NCI-H69 (cell line): Measurements from ENCODE around the gene APOBEC3C.
A peak's percentile ranks its signal among the peaks of the same experiment; 100 is the strongest.
"Not testable (repeated sequence)": the region's sequence is repeated elsewhere in the genome, so short reads cannot be mapped to it uniquely, and the experiment has no call there.

ENCODE experiments used
- DNase-seq: peaks from one replicate; lab custom pipeline; 2025; lab: John Stamatoyannopoulos, UW

The APOBEC3C gene

DNA sequence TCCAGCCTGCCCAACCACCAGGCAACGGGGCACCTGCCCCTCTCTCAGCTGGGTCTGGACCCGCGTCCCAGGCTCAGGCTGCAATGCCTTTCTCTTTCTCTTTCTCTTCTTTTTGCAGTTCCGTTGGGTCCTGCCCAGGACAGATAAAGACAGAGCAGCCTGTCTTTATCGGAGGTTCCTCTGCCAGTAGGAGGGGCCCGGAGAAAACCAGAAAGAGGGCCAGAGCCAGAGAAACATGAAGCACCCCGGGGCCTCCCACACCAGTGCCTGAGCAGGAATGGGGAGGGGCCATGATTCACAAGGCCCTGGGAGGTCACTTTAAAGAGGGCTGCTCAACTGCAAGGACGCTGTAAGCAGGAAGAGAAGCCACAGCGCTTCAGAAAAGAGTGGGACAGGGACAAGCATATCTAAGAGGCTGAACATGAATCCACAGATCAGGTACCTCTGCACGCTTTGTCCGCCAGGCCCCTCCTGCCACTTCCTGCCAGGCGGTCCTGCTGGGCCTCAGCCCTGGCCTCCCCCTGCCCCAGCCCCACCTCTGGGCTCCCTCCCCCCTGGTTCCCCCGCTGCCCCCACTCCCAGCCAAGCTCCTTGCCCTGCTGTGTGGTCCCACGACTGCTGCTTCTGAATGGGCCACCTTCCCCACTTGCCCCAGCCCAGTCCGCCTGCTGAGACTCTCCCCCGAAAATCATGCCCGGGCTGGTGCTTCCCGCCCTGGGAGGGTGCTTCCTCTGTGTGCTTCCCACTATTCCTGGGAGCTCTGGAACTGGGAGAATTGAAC is at the start of gene APOBEC3C:
TSS of gene APOBEC3C (plus strand) at position 316 of the 781 bp plus-strand sequence. CDS start at position 422, 106 bp downstream.
- DNase-seq, result peak; percentile 36

DNA sequence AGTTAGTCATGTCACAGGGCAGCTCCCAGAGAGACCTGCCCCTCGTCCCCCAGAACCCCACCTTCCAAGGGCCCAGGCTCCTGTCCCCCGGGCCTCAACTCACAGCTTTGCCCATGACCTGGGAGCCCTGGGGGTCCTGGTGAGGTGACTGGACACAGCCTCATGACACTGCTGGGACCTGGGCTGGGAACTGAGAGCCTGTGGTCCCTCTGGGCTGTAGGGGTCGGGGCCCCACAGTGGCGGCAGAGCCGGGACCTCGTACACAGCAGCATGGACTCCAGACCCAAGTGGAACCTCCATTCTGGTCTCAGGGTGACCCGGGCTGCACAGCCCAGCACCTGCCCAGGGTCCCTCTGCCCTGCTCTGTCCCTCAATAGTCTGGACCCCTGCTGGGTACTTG is 49.8 kb upstream of the APOBEC3C start:
- DNase-seq, result no peak

DNA sequence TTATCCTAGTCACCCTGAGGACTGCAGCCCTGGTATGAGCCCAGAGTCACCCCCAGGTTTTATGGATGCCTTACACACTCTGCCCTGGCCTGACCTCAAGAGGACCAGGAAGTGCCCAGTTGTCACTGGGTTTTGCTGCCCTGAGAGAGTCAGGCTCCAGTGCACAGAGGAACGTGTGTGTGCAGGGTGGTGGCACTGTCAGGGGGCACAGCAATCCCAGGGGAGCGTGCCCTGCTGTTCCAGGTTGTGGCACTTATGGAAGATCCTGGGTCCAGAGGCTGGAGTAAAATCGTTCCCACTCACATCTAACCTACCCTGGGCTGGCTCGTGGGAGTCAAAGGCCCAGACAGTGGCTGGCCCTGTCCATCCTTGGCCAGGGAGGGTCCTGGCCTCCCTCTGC is 49.1 kb upstream of the APOBEC3C start:
- DNase-seq, result no peak

DNA sequence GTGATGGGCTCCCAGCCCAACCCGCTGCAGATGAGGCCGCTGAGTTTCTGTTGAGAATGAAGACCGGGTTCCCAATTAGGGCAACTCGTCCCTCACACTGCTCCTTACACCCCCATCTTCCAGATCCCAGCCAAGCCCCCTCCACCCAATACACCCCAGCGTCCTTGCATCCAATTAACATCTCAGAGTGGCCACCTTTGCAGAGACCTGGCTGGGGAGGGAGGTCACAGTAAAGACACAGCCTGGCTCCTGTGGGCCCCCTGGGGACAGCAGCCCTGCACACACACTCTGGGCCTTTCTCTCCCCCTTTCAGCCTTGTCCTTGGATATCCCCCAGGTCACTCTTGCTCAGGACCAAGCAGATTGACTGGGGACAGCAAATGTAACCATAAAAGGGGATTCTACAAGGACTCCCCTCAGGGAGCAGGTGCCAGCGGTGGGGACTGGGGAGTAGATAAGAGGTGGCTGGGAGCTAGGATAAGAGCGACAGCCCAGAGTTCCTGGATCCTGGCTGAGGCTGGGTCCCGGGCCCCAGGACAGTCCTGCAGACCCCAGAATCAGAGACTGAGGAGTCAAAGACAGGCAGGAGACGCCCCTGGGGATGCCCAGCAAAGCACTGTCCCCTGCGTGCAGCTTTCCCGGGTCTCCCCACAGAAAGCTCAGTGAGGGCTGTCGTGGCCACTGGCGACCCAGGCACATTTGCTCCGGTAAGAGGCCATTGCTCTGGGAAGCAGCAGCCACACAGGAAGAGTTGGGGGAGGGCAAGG is 48.3 kb upstream of the APOBEC3C start:
- DNase-seq, result no peak

DNA sequence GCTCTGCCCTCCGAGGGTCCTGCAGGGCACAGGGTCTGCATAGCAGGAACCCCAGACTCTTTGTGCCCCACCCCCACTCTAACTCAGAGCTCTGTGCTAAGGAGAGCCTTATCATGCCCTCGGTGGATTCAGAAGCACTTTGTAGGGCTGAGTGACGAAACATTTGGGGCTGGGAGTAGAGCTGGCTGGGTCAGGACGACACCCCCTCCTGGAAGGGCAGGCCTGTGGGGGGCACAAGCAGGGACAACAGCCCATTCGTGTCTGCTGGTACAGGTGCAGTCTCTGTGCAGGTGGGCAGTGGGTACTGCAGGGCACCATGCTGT is 47.7 kb upstream of the APOBEC3C start:
- no peak for DNase-seq

DNA sequence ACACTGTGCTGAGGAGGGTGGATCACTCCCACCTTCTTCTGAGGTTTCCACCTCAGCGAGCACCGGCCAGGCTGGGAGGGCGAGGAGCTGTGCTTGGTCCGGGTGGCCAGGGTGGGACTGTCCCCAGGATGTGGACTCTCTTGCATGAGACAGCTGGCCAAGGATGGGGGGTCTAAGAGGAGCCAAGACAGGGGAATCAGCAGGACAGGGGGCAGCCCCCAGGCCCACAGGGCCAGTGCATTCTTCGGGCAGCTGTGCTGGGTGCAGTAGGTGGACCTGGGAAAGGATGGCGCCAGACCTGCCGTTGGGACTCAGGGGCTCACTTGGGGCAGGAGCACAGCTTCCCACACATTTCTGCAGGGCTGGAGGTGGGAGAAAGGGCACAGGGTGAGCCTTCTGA is 47.1 kb upstream of the APOBEC3C start:
- DNase-seq, result no peak

DNA sequence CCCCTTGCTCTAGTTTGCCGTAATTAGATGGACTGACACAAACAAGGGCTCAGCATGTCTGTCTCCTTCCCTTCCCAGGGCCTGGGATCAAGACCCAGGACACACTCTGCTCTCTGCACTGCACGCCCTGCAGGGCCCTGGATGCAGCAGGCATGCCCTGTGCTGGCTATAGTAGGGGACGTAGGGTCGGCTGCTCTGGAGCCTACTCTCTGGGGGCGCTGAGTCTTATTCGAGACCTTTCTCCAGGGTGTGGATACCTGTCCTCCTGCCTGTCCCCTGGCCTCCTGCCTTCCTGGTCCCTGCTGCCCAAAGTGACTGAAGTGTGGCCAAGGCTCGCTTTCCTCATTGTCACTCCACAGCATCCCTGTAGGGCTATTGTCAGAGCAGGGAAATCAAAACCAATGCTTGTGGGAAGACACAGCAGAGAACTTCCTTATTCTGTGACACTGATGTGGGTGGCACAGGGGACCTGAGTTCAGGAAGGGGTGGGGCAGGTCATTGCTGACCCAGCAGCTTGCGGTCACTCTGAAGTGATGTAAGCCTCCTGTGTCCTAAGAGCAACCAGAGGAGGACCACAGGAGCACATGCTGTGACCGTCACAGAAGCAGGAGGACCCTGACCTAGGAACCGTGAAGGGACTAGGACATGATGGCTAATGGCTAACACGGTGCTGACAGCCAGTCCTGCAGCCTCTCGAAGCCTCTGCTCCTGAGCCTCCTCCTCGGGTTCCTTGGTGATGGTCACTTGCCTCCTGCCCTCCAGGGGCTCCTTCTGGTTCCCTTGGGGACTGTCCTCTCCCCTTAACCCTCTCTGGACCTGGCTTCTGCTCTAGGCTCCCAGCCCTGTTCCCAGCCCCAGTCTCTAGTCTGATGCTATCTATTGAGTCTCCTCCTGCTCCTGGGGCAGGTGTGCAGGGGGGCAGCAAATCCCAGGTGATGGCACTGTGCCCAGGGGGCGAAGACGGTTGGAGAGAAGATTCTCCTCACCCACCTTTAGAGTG is 46.3 kb upstream of the APOBEC3C start:
- DNase-seq, result no peak

DNA sequence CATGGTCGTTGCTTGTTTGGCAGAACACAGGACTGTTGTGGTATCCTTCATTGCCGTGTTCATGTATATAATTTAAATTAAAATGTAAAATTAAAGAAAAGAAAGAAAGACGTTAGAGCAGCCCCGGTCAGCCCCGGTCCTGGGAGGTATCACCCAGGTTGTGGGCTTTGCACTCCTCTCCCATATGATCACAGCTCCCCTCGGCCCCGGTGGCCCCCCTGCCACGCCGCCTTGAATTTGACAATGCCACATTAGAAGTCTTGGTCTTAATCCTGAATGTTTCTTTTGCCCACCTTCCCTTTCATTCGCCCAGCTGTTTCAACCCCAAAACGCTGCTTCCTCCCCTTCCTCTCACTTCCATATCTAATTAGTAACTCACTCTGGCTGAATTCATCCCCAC is 45.3 kb upstream of the APOBEC3C start:
- DNase-seq, result no peak

DNA sequence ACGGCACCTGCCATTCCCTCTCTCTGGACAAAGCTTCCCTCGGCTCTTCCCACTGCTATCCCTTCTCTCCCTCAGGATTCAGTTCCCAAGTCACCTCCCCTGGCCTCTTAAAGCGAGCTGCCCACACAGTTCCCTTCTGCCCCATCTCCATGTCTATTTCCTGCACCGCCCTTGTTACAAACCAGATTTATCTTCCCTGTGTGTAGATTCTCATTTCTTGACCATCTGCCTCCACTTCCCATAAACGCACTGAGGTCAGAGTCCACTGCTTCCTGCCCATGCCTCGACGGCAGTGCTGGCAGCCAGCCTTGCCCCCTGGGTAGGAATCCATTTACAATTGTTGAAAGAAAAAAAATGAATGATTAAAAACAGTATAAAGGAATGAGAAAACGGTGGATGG is 43.5 kb upstream of the APOBEC3C start:
- peak; percentile 29 for DNase-seq

DNA sequence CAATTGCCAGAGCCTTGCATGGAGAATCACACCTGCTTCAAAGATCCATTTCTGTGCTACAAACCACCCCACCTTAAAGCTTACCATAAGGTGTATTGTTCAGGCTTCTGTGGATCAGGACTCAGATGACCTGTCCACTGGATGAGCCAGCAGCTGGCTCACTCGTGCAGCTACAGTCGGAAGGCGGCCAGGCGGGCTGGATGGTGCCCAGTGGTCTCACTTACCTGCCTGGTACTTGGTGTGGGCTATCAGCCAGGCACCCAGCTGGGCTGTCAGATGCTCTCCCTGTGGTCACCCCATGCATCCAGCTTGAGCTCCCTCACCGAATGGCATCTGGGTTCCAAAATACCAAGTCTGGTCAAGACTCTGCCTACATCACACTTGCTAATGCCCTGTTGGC is 42.9 kb upstream of the APOBEC3C start:
- no peak for DNase-seq

DNA sequence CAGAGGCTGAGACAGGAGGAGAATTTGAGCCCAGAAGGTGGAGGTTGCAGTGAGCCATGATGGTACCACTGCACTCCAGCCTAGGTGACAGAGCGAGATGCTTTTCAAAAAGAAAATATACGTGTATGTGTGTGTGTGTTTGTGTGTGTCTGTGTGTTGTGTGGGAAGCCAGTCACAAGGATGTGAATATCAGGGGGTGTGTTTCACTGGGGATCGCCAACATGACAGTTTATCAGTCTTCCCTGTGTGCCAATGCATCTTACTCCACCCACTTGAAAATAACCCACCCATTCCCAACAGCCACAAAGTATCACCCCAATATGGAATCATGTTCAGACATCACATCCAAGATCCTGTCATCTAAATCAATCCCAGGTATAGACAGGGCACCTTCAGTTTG is 42.3 kb upstream of the APOBEC3C start:
- no peak for DNase-seq

DNA sequence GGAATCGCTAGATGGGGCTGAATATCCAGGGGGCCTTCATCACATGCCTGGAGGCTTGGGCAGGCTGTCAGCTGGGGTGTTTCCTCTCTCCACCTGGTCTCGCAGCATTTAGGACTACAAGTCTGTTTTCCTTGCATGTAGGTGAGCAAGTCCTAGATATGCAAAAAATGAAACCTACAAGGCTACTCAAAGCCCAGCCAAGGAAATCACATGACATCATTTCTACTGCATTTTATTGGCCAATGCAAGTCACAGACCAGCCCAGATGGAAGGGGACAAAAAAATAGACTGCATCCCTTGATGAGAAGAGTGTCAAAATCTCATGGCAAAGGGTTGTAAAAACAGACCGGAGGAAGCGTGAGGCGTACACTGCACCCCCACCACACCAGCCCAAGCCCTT is 41.5 kb upstream of the APOBEC3C start:
- DNase-seq, result no peak

DNA sequence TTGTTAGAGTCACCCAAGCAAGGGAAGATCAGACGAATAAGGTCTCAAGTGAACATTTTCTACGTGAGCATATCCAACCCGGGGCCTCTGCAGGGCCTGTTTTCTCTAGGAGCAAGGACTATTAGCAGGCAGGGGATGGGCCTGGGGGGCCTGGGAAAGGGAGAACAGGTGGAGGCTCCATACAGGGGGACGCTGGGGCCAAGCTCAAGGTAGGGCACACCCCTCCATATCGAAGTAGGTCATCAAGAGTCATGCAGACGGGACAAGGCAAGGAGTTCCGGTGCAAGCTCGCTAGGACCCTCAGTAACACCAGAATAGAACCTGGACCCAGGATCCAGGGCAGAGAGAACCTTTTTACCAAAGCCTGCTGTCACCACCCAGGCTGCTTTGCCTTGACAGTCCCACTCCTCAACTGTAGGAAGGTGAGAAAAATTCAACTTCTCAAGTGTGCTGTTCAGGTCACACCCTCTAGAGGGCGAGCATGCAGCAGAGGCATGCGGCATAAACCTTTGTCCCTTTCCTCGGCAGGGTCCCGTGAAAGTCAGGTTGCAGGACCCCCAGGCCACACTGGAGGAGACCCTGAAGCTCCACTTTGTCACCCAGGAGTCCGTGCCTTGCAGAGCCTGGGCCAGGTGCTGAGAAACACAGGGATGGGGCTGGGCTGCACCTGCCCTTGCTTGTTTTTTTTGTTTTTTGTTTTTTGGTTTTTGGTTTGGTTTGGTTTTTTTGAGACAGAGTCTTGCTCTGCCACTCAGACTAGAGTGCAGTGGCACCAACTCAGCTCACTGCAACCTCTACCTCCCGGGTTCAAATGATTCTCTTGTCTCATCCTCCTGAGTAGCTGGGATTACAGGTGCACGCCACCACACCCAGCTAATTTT is 40.5 kb upstream of the APOBEC3C start:
- DNase-seq, result peak; percentile 66

DNA sequence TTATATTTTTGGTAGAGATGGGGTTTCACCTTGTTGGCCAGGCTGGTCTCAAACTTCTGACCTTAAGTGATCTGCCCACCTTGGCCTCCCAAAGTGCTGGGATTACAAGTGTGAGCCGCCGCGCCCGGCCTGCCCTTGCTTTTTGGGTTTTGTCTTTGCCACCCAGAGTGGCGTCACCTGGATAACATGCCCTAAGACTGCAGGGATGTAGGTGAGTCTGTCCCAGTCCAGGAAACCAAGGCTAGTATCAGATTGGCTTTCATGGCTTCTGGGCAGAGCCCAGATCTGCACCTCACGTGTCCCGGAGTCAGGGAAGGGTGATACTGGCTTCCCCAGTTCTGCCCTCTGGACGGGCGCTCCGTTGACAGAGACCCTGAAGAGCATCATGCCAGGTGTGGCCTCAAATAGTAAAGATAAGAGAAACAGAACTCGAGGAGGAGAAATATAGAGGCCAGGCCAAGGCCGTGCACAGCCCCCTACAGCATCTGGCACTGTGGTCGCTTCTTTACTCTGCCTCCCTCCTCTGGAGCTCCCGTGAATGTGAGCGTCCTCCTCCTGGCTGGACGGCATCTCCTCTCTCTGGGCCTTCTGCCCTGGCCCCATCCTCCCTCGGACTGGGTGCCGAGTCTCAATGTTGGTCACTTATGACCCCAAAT is 39.8 kb upstream of the APOBEC3C start:
- no peak for DNase-seq

DNA sequence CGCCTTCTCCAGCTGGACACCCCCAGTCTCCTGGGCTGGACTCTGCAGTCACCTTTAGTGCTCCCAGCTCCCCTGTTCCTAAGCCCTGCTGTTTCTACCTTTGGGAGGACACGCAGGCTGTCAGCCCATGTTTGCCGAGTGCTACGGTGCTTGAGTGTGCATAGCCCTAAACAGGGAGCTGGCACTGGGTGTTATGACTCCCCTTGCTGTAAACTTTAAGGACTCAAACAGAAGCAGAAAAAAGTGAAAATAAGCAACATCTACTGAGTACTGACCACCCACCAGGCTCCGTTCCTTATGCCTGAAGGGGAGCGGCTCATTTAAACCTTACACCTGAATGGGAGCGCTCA is 39.3 kb upstream of the APOBEC3C start:
- no peak for DNase-seq

DNA sequence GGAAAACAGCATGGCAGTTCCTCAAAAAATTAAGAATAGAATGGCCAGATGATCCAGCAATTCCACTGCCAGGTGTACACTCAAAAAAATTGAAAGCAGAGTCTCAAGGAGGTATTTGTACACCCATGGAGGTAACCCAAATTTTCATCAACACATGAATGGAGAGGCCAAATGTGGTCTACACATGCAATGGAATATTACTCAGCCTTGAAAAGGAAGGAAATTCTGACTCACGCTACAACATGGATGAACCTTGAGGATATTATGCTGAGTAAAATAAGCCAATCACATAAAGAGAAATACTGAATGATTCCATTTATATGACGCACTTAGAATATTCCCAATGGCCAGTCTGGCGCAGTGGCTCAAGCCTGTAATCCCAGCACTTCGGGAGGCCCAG is 36.8 kb upstream of the APOBEC3C start:
- not testable (repeated sequence) for DNase-seq

DNA sequence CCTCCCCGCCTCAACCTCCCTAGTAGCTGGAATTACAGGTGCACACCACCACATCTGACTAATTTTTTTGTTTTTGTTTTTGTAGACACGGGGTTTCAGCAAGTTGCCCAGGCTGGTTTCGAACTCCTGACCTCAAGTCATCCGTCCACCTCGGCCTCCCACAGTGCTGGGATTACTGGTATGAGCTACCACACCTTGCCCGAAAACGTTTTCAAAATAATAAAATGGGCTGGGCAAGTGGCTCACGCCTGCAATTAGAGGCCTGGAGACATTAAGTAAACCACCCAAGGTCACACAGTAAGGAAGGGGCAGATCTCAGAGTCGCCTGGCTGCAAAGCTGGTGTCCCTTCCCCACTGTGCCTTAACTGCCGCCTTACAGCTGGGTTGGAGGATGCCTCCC is 33.5 kb upstream of the APOBEC3C start:
- not testable (repeated sequence) for DNase-seq

DNA sequence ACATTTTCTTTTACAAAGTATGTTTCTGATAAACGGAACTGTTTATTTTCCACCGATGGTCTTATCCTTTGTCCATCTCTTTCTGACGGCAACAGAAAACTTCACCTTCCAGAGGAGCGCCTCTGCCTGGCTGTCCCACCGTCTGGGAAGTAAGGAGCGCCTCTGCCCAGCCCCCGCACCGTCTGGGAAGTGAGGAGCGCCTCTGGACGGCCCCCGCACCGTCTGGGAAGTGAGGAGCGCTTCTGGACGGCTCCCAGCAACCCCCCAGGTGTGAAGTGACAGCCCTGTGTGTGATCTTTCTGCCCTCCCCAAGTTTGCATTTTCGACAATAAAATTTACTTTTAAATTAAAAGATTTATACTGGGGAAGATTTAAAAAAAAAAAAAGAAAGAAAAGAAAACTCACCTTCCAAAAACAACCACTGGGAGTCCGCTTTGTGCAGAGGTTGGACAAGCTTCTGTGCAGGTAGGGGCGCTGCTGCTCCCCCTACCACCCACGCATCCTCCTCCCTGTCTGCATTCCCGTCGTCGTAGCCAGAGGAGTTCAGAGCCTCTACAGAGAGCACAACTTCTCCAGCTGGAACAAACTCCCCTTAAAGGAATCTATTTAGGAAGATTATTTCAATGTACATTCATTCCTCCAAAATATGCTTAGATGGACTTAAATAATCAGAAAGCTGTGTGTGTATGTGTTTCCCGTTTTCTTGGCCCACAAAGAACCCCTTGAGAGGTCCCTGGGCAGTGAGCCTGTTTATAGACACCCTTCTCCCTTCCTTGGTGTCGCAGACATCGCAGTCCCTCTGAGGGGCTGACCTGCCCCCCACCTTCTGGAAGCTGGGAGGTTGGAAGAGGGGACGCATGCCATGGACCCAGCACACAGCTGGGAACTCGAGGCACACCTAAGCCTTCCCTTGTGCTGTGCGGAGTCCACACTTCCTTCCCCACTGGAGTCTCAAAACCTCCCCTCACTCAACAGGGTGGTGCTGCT is 32.8 kb upstream of the APOBEC3C start:
- DNase-seq, result peak; percentile 17
